Measurements from ENCODE around the gene ZNF581. TPM values are rescaled to one million over a fixed set of nuclear protein-coding genes. Genes with fewer than 3 reads are reported as not detected.

Gene ZNF581
- polyA plus RNA-seq, 1 donor from 2014 or later: 79.3 TPM

DNA sequence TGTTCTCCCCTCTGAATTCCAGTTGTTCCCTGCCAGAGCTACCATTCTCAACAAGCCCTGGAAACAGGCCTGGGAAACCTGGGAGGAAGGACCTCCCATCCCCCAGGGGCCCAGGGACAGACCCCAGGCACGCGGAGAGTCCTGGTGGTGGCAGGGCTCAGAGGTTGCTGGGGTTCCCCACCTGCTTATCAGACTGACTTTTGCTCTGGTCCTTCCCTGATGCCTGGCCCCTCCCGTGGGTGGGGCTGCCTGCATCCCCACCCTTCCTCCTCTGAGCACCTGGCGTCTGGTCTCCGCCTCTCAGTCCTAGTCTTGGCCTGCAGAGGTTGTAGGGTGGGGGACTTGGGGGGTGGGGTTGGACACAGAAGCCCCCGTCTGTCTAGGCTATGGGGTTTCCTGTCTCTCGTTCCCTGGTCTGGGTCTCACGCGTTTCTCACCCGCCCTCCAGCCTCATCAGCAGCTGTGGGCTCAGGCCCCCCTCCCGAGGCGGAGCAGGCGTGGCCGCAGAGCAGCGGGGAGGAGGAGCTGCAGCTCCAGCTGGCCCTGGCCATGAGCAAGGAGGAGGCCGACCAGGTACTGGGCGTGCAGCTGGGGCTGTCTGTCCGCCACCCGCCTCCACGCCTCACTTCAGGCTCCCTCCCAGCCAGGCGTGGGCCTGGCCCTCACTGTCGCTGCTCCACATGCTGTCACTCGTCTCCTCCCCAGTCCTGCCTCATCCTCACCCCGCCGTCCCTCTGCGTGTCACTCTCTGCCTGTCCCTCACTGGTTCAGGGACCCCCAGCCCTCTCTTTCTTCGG is 45.2 kb downstream of the ZNF581 start:
- Mint-ChIP-seq H3K27ac (peak overlapping the region in 2 of 3 donors; percentile 14 to 80), H3K36me3 (no peaks in the 10 kb centered on the region), H3K4me1 (peaks cover 0 to 9% (median 6%) of the 10 kb centered on the region in 3 donors), H3K27me3 (no peaks in the 10 kb centered on the region), H3K4me3 (peak overlapping the region in 1 of 4 donors; percentile 70), H3K9me3 (no peaks in the 10 kb centered on the region)

DNA sequence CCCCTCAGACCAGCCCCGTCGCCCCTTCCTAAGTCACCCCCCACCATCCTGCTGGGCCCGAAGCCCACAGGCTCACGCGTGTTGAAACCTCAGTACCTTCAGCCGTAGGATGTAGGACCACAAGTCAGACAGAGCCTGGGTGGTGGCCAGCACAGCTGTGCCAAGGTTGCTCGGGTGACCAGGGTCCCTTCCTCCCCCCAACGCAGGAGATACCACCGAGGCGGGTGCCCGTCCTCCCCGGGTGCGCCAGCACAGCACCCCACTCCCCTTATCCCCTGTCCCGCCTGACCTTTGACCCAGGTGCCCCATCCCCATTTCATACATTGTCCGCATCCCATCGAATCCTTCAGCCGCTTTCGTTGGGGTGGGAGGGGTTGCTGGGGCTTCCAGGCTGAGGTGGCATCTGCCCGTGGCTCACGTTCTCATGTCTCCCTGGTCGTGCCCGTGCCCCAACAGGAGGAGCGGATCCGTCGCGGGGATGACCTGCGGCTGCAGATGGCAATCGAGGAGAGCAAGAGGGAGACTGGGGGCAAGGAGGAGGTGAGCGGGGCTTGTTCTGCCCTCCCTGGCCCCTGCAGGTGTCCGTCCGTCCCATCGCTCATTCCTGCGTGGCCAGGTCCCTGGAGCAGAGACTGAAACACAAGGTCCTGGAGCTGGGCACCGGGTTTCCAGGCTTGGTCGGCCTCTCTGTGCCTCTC is 46.1 kb downstream of the ZNF581 start:
- no peaks in the 10 kb centered on the region for H3K36me3 Mint-ChIP-seq
- H3K27me3 Mint-ChIP-seq: no peaks in the 10 kb centered on the region
- H3K27ac Mint-ChIP-seq: no peak overlapping the region
- no peaks in the 10 kb centered on the region for H3K9me3 Mint-ChIP-seq
- peaks cover 0 to 6% (median 6%) of the 10 kb centered on the region in 3 donors for H3K4me1 Mint-ChIP-seq
- no peak overlapping the region for H3K4me3 Mint-ChIP-seq

DNA sequence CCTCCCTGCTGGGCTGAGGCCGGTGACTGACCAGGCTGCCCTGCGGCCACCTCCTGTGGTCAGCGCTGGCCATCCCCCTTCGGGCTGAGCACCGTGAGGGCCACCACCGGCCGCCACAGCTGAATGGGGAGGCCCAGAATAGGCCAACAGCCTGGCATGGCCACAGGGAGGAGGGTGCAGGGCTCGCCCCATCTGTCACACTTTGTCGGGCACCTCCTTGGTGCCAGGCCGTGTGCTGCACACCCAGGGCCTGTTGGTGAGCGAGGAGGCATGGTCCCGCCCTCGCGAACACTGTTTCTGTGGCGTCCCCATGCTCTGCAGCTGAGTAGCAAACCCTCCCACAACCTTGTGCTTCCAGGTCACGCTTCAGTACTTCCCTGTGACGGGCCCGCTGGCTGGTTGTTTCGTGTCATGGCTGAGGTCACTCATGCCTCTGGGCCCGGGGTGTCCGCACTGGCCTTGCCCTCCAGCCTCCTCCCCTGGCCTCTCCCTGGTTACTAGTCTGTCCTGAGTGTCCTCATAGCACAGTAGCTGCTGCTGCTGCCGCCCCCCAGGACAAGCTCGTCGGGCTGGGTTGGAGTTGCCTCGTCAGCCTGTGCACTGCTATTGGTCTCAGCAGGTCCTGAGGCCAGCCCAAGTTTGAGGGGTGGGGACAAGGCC is 46.8 kb downstream of the ZNF581 start:
- no peaks in the 10 kb centered on the region for H3K27me3 Mint-ChIP-seq
- no peaks in the 10 kb centered on the region for H3K9me3 Mint-ChIP-seq
- H3K36me3 Mint-ChIP-seq: no peaks in the 10 kb centered on the region
- no peak overlapping the region for H3K27ac Mint-ChIP-seq
- peak overlapping the region in 1 of 4 donors; percentile 5 for H3K4me3 Mint-ChIP-seq
- H3K4me1 Mint-ChIP-seq: peaks cover 0 to 6% (median 6%) of the 10 kb centered on the region in 3 donors

DNA sequence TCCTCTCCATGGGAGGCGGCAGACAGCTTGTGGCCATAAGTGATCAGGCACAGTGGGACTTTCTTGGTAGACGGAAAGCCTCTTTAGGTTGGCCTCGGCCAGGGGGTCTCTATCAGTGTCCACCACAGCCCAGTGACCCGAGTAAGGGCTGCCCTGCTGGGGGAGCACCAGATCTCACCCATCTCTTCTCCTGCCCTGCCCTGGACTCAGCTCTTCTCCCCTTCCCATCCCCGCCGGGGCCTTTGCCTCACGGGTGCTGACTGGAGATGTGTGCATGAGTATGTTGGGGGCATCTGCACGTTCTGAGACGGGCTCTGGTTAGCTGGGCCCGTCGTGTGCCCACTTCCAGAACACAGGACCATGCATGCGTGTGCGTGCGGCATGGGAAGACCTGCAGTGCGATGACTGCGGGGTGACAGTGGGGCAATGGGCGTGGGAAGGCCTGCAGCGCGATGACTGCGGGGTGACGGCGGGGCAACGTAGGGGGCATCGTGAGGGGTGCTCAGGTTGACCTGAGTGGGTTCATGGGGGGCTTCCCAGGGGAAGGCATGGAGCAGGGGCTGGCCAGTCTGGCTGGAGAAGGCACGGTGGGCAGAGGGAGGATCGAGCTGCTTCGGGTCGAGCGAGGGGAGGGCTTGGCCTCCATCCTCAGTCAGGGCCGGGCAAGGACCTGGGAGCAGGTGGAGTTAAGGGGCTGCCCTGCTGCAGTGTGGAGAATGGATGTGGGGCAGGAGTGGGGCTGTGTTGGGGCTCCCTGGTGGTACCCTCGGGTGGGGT is 47.5 kb downstream of the ZNF581 start:
- no peaks in the 10 kb centered on the region for H3K27me3 Mint-ChIP-seq
- no peaks in the 10 kb centered on the region for H3K36me3 Mint-ChIP-seq
- H3K27ac Mint-ChIP-seq: peak overlapping the region in 1 of 3 donors; percentile 67
- H3K9me3 Mint-ChIP-seq: no peaks in the 10 kb centered on the region
- H3K4me1 Mint-ChIP-seq: peaks cover 0 to 6% (median 6%) of the 10 kb centered on the region in 3 donors
- H3K4me3 Mint-ChIP-seq: no peak overlapping the region

DNA sequence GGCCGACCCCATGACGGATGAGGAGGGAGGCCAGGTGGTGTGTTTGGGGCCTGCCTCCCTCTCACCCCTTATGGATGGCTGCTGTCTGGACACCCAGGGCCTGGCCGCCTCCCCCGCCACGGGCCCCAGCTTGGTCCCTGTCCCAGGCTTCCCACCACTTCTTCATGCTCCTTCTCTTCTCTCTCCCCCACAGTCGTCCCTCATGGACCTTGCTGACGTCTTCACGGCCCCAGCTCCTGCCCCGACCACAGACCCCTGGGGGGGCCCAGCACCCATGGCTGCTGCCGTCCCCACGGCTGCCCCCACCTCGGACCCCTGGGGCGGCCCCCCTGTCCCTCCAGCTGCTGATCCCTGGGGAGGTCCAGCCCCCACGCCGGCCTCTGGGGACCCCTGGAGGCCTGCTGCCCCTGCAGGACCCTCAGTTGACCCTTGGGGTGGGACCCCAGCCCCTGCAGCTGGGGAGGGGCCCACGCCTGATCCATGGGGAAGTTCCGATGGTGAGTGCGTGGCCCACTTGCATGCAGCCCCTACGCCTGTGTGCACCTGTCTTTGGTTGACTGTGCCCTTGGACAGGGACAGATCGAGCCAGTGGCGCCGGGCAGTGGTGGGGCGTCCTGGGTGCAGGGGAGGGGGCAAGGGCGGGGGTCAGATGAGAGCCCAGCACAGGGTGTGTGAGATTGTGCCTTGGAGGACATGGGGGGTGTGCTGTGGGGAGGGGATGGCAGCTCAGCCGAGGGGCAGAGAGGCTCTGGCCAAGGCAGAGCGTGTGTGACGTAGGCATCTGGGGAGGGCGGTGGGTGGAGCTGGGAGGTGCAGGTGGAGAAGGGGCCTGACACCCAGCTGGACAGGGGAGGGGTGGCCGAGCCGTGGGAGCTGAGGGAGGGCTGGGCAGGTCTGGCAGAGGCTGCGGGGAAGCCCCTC is 48.4 kb downstream of the ZNF581 start:
- H3K4me1 Mint-ChIP-seq: peaks cover 0 to 6% (median 6%) of the 10 kb centered on the region in 3 donors
- no peak overlapping the region for H3K4me3 Mint-ChIP-seq
- H3K27me3 Mint-ChIP-seq: no peaks in the 10 kb centered on the region
- H3K27ac Mint-ChIP-seq: peak overlapping the region in 1 of 3 donors; percentile 67
- no peaks in the 10 kb centered on the region for H3K36me3 Mint-ChIP-seq
- no peaks in the 10 kb centered on the region for H3K9me3 Mint-ChIP-seq

DNA sequence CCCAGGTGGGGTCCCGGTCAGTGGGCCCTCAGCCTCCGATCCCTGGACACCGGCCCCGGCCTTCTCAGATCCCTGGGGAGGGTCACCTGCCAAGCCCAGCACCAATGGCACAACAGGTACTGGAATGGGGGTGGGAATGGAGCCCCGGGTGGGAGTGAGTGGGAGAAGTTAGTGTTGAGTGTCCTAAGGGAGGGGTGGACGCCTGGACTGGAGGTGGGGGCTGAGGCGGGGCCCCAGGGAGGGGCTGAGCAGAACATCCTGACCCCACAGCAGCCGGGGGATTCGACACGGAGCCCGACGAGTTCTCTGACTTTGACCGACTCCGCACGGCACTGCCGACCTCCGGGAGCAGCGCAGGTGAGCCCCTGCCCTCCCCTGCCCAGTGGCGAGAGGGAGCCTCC is 49.2 kb downstream of the ZNF581 start:
- peaks cover 0 to 5% (median 4%) of the 10 kb centered on the region in 3 donors for H3K4me1 Mint-ChIP-seq
- peaks cover 2% of the 10 kb centered on the region for H3K36me3 Mint-ChIP-seq
- H3K27me3 Mint-ChIP-seq: no peaks in the 10 kb centered on the region
- H3K27ac Mint-ChIP-seq: peak overlapping the region in 1 of 3 donors; percentile 19
- H3K9me3 Mint-ChIP-seq: no peaks in the 10 kb centered on the region
- H3K4me3 Mint-ChIP-seq: no peak overlapping the region

DNA sequence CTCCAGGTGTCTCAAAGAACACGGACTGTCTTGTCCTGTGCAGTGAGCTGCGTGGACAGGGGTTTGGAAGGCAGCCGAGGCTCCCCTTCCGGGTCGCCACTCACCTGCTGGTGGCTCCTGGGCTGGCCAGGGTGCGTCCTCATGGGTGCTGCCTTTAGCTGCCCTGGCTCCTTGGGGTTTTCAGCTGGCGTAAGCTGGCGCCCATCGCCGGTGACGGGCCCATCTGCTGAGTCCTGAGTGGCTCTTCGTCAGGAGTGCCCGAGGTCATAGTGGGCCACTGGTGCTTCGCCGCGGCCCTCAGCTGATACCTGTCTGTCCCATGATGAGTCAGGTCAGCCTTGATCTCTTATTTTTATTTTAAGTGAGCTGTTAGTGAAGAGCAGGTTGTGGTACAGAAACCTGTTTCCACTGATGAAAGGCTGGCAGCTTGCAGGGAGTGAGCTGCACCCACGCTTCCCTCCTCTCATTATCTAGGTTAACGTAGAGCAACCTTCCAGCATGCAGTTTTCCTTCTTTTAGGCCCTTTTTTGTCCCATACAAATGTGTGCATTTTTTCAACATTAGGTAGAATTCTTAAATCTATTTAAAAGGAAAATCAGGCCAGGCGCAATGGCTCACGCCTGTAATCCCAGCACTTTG is 50.0 kb downstream of the ZNF581 start:
- H3K36me3 Mint-ChIP-seq: peaks cover 4% of the 10 kb centered on the region
- no peaks in the 10 kb centered on the region for H3K27me3 Mint-ChIP-seq
- H3K4me3 Mint-ChIP-seq: no peak overlapping the region
- H3K4me1 Mint-ChIP-seq: peaks cover 0 to 4% (median 2%) of the 10 kb centered on the region in 3 donors
- peak overlapping the region in 1 of 3 donors; percentile 19 for H3K27ac Mint-ChIP-seq
- no peaks in the 10 kb centered on the region for H3K9me3 Mint-ChIP-seq

DNA sequence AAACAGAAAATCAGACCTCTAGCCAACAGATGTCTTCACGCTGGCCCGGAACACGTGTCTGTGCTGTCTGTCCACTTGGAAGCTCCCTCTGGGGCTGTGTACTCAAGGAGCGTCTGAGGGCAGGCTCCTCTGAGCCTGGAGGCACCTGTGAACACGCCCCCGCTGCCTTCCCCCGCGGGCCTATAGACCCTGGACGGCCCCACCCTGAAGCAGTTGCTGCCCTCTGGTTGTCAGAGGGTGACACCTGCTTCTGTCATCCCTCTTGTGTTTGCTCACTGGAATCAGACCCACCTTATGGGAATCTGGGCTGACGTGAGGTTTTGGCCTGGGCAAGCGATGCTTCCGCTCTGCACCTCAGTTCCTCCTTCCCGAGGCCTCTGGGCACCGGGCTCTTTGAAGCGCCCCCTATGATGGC is 50.8 kb downstream of the ZNF581 start:
- Mint-ChIP-seq H3K4me1 (peaks cover 0 to 2% (median 0%) of the 10 kb centered on the region in 3 donors), H3K27me3 (no peaks in the 10 kb centered on the region), H3K9me3 (no peaks in the 10 kb centered on the region), H3K36me3 (peaks cover 7% of the 10 kb centered on the region), H3K4me3 (no peak overlapping the region), H3K27ac (no peak overlapping the region)

DNA sequence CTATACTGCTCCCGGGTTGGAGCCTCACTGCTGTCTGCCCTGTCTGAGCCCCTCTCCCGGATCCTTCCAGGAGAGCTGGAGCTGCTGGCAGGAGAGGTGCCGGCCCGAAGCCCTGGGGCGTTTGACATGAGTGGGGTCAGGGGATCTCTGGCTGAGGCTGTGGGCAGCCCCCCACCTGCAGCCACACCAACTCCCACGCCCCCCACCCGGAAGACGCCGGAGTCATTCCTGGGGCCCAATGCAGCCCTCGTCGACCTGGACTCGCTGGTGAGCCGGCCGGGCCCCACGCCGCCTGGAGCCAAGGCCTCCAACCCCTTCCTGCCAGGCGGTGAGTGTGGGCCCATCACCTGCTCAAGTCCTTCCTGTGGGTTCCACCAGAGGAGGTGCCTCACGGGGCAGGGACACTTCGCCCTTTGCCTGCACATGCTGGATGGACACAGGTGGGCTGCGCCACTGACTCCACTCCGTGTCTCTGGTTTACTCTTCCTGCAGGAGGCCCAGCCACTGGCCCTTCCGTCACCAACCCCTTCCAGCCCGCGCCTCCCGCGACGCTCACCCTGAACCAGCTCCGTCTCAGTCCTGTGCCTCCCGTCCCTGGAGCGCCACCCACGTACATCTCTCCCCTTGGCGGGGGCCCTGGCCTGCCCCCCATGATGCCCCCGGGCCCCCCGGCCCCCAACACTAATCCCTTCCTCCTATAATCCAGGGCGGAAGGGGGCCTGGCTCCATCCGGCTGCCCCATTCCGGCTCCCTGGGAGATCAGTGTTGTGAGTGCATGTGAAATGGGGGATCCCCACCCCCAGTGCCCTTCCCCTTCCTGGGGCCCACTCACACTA is 51.4 kb downstream of the ZNF581 start:
- no peak overlapping the region for H3K4me3 Mint-ChIP-seq
- no peaks in the 10 kb centered on the region for H3K27me3 Mint-ChIP-seq
- peaks cover 0 to 2% (median 0%) of the 10 kb centered on the region in 3 donors for H3K4me1 Mint-ChIP-seq
- peaks cover 7% of the 10 kb centered on the region for H3K36me3 Mint-ChIP-seq
- no peaks in the 10 kb centered on the region for H3K9me3 Mint-ChIP-seq
- H3K27ac Mint-ChIP-seq: peak overlapping the region in 1 of 3 donors; percentile 39

Other genes with a start within 250 kb of the ZNF581 start
- 37.6 TPM for gene UBE2S, start 235.9 kb upstream of the ZNF581 start, polyA plus RNA-seq
- gene SHISA7, start 200.3 kb upstream of the ZNF581 start, polyA plus RNA-seq: not detected
- 40.0 TPM for gene ISOC2, start 182.0 kb upstream of the ZNF581 start, polyA plus RNA-seq
- gene C19orf85, start 178.9 kb upstream of the ZNF581 start, polyA plus RNA-seq: not detected
- gene ZNF628, start 167.0 kb upstream of the ZNF581 start, polyA plus RNA-seq: 0.34 TPM
- 6.1 TPM for gene NAT14, start 158.5 kb upstream of the ZNF581 start, polyA plus RNA-seq
- not detected for gene SSC5D, start 155.2 kb upstream of the ZNF581 start, polyA plus RNA-seq
- gene SBK2, start 106.5 kb upstream of the ZNF581 start, polyA plus RNA-seq: not detected
- gene SBK3, start 98.1 kb upstream of the ZNF581 start, polyA plus RNA-seq: not detected
- gene ZNF579, start 62.8 kb upstream of the ZNF581 start, polyA plus RNA-seq: 0.79 TPM
- 3.1 TPM for gene FIZ1, start 44.1 kb upstream of the ZNF581 start, polyA plus RNA-seq
- 49.6 TPM for gene ZNF524, start 43.4 kb upstream of the ZNF581 start, polyA plus RNA-seq
- 0.36 TPM for gene ZNF865, start 38.0 kb upstream of the ZNF581 start, polyA plus RNA-seq
- 2.4 TPM for gene ZNF784, start 19.1 kb upstream of the ZNF581 start, polyA plus RNA-seq
- 38.4 TPM for gene ZNF580, start 2.6 kb upstream of the ZNF581 start, polyA plus RNA-seq
- gene CCDC106, start 4.6 kb downstream of the ZNF581 start, polyA plus RNA-seq: 16.0 TPM
- gene U2AF2, start 11.4 kb downstream of the ZNF581 start, polyA plus RNA-seq: 14.2 TPM
- gene EPN1, start 31.6 kb downstream of the ZNF581 start, polyA plus RNA-seq: 29.9 TPM
- not detected for gene NLRP9, start 94.8 kb downstream of the ZNF581 start, polyA plus RNA-seq
- not detected for gene RFPL4A, start 115.4 kb downstream of the ZNF581 start, polyA plus RNA-seq
- gene RFPL4AL1, start 125.5 kb downstream of the ZNF581 start, polyA plus RNA-seq: not detected
- gene NLRP11, start 188.3 kb downstream of the ZNF581 start, polyA plus RNA-seq: 0.20 TPM
- gene NLRP4, start 192.9 kb downstream of the ZNF581 start, polyA plus RNA-seq: not detected